Measurements from ENCODE around the gene ZNF207.

DNA sequence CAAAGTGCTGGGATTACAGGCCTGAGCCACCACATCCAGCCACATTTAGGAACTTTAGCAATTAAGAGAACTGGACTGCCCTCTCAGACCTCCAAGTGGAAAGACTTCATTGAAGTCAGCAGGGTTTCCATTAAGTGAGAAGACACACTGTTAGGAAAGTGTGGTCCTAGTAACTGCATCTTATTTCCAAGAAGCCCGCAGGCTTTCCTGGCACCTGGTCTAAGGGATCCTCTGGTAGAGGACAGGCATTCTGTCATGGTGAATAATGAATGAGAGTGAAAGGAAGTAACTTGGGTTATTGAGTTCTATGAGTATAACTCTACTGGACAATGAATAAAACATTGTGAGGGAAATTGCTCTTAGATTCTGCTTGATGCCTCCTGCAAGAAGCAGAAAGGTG lies 22.0 kb upstream of the ZNF207 start:
- no peak for TF ChIP-seq EZH2 (optimal IDR thresholded peaks at IDR 0.05; ENCODE audit: low read depth, low read length)
- TF ChIP-seq, protein P1, sequence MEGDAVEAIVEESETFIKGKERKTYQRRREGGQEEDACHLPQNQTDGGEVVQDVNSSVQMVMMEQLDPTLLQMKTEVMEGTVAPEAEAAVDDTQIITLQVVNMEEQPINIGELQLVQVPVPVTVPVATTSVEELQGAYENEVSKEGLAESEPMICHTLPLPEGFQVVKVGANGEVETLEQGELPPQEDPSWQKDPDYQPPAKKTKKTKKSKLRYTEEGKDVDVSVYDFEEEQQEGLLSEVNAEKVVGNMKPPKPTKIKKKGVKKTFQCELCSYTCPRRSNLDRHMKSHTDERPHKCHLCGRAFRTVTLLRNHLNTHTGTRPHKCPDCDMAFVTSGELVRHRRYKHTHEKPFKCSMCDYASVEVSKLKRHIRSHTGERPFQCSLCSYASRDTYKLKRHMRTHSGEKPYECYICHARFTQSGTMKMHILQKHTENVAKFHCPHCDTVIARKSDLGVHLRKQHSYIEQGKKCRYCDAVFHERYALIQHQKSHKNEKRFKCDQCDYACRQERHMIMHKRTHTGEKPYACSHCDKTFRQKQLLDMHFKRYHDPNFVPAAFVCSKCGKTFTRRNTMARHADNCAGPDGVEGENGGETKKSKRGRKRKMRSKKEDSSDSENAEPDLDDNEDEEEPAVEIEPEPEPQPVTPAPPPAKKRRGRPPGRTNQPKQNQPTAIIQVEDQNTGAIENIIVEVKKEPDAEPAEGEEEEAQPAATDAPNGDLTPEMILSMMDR (IDR thresholded peaks at IDR 0.05; ENCODE audit: low read length): no peak

All from MM.1S (cell line).